HG03432 (cell line): ENCODE data around the gene ABCC3.

Experiments used
- ATAC-seq: cut with Tn5 transposase; IDR thresholded peaks from one replicate; pipeline ENCODE4 v1.9.1; 2021; ENCODE audit warnings: mild to moderate bottlenecking, moderate library complexity; ENCODE audit not compliant: unreplicated experiment

The ABCC3 gene

DNA sequence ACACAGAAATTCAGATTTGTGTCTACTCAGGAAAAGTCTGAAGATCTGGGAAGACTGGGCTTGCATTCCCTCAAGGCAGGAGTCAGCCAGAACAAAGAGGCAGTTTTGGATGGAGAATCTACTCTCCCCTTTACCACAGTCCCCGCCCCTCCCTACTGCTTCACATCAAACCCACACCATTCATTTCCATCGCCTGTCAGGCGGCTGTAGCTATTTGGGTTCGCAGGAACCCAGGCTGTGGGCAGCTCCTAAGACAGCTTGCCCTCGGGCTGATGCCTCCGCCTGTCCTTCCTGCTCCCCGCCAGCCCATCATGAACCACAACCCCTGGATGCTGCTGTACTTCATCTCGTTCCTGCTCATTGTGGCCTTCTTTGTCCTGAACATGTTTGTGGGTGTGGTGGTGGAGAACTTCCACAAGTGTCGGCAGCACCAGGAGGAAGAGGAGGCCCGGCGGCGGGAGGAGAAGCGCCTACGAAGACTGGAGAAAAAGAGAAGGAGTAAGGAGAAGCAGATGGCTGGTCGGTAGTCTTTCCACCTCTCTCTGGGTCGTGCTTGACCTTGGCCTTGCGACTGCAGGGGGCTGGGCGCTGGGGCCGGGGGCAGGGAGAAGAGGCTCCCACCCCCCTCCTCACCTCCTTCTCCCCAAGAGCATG, 27.0 kb upstream of the ABCC3 start:
- ATAC-seq = no peak

DNA sequence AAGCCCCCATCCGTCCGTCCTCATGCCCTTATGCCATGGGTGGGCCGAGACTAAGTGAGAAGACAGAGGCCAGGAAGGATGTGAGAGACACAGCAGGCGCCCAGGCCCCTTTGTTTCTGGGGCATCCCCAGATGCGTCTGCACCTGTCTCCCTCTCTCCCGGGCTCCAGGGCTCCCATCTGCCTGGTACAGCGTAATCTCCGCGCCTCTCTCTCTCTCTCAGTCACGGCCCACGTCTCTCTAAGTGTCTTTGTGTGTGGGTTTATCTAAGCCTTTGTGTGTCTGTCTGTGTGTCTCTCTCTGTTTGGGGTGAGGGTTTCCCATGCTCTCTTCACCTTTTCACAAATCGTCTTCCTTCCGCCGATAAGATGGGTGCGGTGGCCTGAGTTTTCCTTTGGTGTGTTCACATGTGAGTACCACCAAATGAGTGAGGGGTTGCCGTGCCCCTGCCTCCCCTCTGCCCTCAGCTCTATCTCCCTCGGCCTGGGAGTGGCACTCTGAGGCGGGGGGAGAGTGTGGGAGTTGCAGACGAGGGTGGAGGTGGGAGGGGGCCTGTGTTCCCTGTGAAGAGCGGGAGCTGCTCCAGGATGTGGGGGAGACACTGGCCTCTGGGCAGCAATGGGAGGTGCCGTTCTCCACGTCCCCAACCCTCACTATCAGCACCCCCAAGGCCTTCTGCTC, 25.8 kb upstream of the ABCC3 start:
- no peak for ATAC-seq

DNA sequence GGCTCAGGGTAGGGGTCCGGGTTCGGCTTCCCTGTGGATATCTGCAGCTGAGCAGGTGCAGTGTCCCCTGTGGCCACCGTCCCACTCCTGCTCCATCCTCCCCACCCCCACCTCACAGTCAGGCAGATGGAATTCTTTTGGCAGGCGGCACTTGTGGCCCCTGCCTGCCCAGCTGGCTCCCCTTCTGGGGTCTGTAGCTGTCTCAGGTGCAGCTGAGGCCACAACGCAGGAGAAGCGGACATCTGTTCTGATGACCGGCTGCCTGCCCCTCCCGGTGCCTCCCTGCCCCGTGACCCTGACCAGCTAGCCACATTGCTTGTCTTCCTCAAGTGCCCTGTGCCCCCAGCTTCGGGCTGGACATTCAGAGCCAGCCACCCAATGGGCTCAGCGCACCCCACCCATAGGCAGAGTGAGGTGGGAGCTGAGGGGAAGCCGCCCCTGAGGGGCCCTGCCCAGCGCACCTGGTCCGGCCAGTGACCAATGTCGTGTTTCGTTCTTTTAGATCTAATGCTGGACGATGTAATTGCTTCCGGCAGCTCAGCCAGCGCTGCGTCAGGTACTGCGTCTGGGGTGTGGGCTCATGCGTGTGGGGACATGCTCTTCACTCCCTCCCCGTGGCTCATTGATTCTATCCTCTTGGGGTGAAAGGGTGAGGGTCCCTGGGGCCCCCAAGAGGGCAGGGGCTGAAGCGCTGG, 25.2 kb upstream of the ABCC3 start:
- ATAC-seq = no peak

DNA sequence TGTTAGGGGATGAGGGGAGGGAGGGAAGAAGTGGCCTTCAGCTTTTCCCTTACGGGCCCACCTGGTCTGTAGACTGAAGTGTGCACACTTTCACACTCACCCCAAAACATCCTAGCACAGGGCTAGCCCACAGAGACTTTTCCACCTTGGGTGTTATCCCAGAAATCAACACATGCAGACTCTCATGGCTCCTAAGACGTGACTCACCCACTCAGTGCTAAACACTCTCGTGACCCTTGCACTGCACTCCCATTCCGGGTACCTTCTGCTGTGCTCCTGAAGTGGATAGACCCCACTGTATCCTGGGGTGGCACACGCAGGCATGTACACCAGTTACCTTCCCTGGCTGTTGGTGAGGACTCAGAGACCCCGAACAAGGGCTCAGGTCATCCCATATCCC, 23.0 kb upstream of the ABCC3 start:
- ATAC-seq = no peak

DNA sequence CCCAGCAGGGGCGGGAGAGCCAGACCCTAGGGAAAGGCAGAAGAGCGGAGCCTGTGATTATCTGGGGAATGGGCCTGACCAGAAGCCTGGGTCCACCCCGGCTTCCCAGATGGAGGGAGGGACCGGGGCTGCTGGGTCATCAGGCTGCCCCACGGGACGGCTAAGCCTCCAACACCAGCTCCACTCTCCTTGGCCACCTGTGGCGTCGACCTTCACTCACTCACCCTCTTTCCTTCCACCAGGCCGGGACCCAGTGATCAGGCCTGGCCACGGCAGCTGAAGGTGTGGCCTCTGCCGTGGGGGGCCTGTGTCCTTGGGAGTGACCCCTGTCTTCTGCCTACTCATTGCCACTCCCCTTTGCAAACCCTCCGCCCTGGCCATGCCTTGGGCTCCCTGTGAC, 22.4 kb upstream of the ABCC3 start:
- no peak for ATAC-seq

DNA sequence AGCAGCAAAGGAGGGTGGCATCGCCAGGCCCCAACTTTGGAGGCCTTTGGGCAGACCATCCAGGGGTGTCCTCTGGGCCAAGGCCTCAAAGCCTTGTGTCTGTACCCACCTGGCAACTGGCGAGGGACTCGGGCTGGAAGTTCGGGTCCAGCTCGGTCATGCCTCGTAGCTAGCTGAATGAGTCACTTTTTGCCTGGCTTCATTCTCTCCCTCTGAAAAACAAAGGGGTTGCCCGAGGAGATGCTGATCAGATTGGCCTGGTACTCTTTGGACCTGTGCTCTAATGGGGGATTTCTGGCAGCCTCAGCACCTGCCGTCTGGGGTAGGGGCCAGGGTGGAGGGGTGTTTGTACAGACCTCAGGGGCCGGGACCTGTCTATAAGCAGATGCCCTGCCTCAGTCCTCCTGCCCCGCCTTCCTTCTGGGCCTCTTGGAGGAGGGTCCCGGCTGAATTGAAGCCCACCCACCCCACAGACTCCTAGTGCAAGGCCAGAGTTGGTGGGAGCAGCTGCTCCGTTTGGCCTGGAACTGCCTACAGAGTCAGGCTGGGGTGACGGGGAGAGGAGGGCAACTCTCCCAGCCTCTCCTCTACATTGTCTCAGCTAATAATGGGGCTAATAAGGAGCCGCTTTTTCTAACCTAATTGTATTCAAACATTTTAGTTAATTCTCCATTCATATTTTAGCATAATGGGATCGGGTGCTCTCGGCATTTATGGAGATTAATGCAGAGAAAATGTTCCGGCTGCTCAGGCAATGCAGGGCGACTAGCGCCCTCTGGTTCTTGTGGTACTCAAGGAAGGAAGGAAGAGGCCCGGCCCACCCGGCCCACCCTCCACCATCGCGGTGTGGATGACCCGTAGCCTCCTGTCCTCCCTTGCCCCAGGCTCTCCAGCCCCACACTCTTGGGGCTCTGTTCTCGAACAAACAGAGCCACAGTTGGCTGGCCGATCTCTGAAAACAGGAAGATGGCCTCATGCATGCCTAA, 21.4 kb upstream of the ABCC3 start:
- ATAC-seq = no peak

DNA sequence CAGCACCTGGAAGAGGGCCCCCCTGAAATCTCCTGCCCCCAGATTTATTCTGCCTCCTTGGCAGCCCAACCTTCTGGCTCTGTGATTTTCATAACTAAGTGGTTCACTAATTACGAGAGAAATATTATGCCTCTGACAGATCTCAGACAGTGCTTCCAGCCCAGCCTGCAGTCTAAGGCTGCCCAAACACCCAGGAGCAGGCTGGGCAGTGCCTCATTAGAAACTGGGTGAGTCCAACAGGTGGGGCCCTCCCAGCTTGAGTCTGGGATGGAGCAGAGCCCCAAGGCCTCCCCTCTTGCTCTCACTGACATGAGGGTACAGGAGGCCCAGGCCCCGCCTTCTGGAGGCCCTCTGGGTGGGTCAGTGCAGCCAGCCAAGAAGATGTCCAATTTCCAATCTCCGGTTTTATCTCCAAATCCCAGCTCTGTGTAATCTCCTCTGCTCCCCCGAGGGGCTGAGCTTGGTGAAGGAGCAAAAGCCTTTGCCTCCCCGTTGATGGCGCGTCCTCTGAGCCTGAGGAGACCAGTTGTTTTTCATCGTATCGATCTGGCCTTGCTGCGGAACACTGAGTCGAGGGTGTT, 20.1 kb upstream of the ABCC3 start:
- no peak for ATAC-seq

DNA sequence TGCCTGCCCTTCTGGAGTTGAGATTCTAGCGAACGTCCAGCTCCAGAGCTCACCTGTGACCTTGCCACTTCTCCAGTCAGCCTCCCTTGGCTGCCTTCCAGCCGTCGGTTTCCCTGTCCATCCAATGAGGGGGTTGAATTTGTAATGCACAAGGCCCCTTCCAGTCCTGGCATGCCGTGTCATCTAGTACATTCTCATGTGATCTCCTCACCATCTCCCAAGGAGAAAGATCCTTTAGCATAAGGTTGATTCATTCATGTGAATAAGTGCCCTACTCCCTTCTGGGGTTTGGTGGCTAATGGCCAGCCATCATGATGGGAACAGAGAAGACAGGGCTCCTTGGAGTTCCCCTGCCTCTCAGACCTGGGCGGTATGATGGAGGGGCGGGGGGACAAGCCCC, 18.9 kb upstream of the ABCC3 start:
- no peak for ATAC-seq

DNA sequence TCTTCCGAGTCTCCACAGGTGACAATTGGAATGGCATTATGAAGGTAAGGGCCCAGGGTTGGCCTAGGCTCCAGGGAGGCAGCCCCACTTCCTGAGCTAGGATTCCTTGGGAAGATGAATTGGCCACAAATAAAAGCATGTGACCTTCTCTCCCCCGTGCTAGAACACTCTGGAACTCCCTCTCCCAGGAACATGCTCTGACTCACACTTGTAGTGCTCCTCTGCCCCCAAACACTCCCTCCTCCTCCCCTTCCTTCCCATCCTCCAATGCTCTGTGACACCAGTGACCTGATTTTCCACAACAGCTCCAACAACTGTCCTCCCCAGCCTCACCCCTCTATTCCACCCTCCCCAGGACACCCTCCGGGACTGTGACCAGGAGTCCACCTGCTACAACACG, 16.4 kb upstream of the ABCC3 start:
- ATAC-seq = no peak

DNA sequence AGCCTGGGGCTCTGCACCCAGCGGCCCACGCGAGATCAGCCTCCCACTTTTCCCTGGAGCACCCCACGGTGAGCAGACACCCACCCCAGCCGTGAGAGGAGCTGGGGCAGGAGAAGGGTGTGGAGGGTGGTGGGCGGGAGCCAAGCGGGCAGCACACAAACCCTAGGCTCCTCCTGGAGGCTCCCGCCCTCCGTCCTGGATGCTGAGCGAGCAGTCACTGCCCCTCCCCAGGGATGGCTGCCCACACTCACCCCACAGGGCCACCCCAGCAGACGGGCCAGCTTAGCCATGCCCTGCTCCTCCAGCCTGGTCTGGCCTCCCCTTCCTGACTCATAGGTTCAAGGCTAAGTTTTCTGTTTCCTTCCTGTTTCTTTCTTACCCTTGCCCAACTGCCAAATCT, 15.7 kb upstream of the ABCC3 start:
- ATAC-seq = no peak

DNA sequence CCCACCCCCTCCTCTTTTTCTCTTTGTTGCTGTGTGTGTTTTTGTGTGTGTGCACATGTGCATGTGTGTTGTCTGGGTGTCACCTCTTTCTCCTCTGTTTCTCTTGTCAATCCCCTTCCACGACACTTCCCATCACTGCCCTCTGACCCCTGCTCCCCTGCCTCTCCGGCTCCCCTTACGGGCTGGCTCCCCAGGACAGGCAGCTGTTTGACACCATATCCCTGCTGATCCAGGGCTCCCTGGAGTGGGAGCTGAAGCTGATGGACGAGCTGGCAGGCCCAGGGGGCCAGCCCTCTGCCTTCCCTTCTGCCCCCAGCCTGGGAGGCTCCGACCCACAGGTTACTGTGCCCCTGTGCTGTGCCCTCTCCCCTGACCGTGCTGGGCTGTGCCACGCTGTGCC, 15.2 kb upstream of the ABCC3 start:
- ATAC-seq = no peak

DNA sequence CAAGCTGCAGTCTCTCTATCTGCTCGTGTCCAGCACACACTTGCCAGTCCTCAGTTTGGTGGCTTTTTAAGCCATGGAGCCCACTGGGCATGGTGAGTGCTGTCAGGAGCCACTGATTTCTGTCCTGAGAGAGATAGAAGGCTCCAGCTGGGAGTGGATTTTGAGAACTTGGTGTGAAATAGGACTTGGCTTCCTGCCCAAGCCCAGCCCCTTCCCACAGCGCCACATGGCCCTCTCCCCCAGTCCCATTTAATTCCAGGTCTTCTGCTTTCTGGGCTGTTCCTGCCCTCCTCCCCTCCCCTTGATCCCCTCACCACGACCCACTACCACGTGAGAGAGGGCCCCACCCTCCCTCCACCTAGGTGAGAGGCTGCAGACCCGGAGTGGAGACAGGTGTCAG, 14.4 kb upstream of the ABCC3 start:
- ATAC-seq = no peak

DNA sequence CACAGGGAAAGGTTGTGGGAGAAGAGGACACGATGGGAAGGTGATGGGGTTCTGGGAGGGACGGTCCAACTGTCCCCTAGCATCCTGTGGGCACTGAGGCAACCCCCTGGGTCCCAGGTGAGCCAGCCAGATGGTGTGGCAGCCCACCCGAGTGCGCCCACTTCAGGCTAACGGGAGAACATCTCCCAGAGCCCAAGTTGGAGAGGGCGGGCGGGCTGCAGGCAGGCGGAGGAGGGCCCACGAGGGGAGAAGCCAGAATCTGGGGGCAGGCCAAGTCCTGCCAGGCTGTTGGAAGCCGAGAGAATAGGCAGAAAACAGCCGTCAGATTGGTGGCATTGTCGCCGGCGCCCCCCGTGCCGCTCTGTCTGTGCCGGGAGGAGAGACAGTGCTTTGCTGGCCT, 13.8 kb upstream of the ABCC3 start:
- ATAC-seq = no peak

DNA sequence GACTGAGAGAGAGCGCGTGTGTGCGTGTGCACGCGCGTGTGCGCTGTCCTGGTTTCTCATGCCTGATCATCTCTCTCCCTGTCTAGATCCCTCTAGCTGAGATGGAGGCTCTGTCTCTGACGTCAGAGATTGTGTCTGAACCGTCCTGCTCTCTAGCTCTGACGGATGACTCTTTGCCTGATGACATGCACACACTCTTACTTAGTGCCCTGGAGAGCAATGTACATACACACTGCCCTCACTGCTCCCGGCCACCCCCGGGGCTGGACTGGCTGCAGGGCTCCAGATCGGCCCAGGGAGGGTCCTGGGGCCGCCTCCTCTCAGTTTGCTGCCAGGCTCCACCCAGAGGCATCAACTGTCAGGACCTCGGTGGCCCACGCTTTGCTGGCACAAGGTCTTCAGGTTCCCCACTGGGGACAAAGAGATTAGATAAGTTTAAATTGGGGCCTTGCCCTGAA, 13.1 kb upstream of the ABCC3 start:
- ATAC-seq = no peak

DNA sequence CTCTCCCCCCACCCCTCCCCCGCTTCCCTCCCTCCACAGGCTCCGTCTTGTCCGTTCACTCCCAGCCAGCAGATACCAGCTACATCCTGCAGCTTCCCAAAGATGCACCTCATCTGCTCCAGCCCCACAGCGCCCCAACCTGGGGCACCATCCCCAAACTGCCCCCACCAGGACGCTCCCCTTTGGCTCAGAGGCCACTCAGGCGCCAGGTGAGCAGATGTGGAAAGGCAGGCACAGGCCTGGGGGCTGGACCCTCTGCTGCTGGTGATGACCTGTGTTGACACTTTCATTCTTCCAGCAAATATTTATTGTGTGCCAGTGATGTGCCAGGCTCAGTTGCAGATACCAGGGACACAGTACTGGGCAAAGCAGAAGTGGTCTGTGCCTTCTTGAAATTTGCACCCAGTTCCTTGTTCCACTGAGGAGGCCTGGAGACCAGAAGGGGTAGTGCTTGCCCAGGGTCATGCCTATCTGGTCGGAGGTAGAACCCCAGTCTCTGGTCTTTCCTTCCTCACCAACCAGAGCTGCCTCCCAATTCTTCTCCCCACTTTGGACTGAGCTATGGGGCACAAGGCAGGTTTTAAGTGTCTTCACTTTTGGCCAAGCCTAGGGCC, 10.3 kb upstream of the ABCC3 start:
- ATAC-seq = no peak

DNA sequence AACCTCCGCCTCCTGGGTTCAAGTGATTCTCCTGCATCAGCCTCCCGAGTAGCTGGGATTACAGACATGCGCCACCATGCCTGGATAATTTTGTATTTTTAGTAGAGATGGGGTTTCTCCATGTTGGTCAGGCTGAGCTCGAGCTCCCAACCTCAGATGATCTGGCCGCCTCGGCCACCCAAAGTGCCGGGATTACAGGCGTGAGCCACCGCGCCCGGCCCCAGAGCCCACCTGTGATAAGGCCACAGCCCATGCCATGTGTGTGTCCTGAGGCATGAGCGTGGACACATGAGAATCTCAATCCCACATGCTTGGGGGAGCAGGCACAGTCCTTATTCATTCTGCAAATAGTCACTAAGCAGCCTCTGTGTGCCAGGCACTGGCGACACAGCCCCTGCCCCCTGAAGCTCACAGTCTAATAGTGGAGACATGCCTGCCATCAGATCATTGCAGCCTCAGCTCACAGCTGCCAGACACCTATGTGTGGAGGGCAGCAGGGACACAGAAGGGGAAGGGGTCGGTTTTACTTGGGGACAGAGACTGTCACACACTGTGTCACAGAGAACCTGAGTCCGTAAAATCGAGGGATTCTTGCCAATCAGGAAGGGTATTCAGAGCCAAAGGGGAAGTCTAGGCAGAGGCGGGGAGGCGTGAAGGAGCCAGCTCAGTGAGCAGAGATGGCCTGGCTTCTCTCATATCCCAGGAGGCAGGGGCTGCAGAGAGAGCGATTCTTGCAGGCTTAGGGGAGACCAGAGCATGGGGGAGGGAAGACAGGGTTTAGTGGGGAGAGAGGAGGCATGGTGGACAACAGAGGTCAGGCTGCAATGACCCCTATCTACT, 9.4 kb upstream of the ABCC3 start:
- ATAC-seq = no peak

DNA sequence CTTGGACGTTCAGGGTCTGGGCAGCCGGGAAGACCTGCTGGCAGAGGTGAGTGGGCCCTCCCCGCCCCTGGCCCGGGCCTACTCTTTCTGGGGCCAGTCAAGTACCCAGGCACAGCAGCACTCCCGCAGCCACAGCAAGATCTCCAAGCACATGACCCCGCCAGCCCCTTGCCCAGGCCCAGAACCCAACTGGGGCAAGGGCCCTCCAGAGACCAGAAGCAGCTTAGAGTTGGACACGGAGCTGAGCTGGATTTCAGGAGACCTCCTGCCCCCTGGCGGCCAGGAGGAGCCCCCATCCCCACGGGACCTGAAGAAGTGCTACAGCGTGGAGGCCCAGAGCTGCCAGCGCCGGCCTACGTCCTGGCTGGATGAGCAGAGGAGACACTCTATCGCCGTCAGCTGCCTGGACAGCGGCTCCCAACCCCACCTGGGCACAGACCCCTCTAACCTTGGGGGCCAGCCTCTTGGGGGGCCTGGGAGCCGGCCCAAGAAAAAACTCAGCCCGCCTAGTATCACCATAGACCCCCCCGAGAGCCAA, 8.6 kb upstream of the ABCC3 start:
- peak; percentile 47 for ATAC-seq

DNA sequence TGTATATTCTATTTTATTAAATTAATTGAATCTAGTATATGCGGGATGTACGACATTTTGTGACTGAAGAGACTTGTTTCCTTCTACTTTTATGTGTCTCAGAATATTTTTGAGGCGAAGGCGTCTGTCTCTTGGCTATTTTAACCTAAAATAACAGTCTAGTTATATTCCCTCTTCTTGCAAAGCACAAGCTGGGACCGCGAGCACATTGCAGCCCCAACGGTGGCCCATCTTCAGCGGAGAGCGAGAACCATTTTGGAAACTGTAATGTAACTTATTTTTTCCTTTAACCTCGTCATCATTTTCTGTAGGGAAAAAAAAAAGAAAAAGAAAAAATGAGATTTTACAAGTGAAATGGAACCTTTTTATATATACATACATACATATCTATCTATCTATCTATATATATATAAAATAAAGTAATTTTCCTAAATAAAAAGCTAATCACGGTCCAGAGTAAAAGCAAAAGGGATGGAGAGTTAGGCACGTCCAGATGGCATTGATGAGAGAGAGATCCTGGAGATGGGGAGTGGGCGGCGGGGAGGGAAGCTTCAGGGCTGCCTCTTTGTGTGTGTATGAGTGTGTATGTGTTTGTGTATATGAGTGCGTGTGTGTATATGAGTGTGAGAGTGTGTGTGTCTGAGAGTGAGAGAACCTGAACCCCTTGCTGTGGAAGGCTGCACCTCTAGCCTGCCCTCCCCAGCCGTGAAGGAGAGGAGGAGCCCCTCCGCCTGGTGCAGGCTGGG, 7.5 kb upstream of the ABCC3 start:
- ATAC-seq = no peak
